SU-DHL-6 (cell line): ENCODE data around the gene GPRC5A.

Source experiments
- H2AFZ ChIP-seq: fragments of 200-600 bp; sonication (generic); 2 replicates; pipeline ENCODE4 v1.6.1; 2014; ENCODE audit warnings: low read depth, mild to moderate bottlenecking, moderate library complexity, mixed read lengths, antibody characterized with exemption, low read length; ENCODE audit not compliant: severe bottlenecking
- H3F3A ChIP-seq: fragments of 200-600 bp; shearing (Covaris generic); 2 replicates; pipeline ENCODE4 v1.6.0; 2016; ENCODE audit warnings: antibody characterized with exemption, mild to moderate bottlenecking; ENCODE audit not compliant: insufficient read depth
- H3K27ac ChIP-seq: fragments of 200-600 bp; sonication (generic); 2 replicates; pipeline ENCODE4 v1.5.1; 2016; ENCODE audit warnings: low read depth, mild to moderate bottlenecking, low read length, moderate library complexity, mixed read lengths
- H3K27me3 ChIP-seq: fragments of 200-600 bp; sonication (generic), shearing (Covaris generic); 2 replicates; pipeline ENCODE4 v1.6.0; 2014; ENCODE audit warnings: mild to moderate bottlenecking, low read length
- H3K36me3 ChIP-seq: fragments of 200-600 bp; sonication (generic); 2 replicates; pipeline ENCODE4 v1.6.1; 2014; ENCODE audit warnings: mild to moderate bottlenecking, low read length, mixed read lengths
- H3K4me2 ChIP-seq: fragments of 300-600, 200-600 bp; shearing (Covaris generic), sonication (generic); 2 replicates; pipeline ENCODE4 v1.6.0; 2014; ENCODE audit warnings: low read length, low read depth, mild to moderate bottlenecking; ENCODE audit not compliant: poor library complexity, severe bottlenecking
- H3K4me3 ChIP-seq: fragments of 200-600 bp; sonication (generic); 2 replicates; pipeline ENCODE4 v1.5.1; 2014; ENCODE audit warnings: antibody characterized with exemption, low read length, mild to moderate bottlenecking, mixed read lengths; ENCODE audit not compliant: insufficient read depth, poor library complexity, severe bottlenecking
- H3K79me2 ChIP-seq: fragments of 200-600 bp; sonication (generic); 2 replicates; pipeline ENCODE4 v1.6.1; 2014; ENCODE audit warnings: mild to moderate bottlenecking, low read length, moderate library complexity; ENCODE audit not compliant: insufficient read depth
- H3K9ac ChIP-seq: fragments of 200-600 bp; sonication (generic); 2 replicates; pipeline ENCODE4 v1.7.0; 2014; ENCODE audit warnings: mild to moderate bottlenecking, low read length
- H3K9me2 ChIP-seq: fragments of 200-600 bp; sonication (generic); replicated peaks from 2 replicates; pipeline ENCODE4 v1.6.1; 2014; ENCODE audit warnings: low read length; ENCODE audit not compliant: insufficient read depth
- H3K9me3 ChIP-seq: fragments of 200-600 bp; sonication (generic); 2 replicates; pipeline ENCODE4 v1.6.1; 2014; ENCODE audit warnings: low read length, mixed read lengths; ENCODE audit not compliant: insufficient read depth
- H4K20me1 ChIP-seq: fragments of 200-600 bp; sonication (generic); 2 replicates; pipeline ENCODE4 v1.6.1; 2014; ENCODE audit warnings: low read depth, mild to moderate bottlenecking, antibody characterized with exemption, low read length, moderate library complexity, mixed read lengths
- CTCF ChIP-seq: fragments of 200-600 bp; sonication (generic); IDR thresholded peaks from one replicate; pipeline ENCODE4 v1.5.1; 2017; ENCODE audit warnings: antibody characterized with exemption, mild to moderate bottlenecking, low read length, moderate library complexity; ENCODE audit not compliant: insufficient read depth, poor library complexity, severe bottlenecking
- EZH2phosphoT487 ChIP-seq: fragments of 200-600 bp; sonication (generic), shearing (Covaris generic); conservative IDR thresholded peaks from 2 replicates; pipeline ENCODE4 v1.6.1; 2018; ENCODE audit warnings: mild to moderate bottlenecking, antibody characterized with exemption, low read length, moderate library complexity, mixed read lengths

Gene GPRC5A

GRCh38 chr12:12930633-12931219 lies 39.4 kb downstream of the GPRC5A start:
- no peaks in the 10 kb centered on the region for H3K9me3 ChIP-seq
- H3F3A ChIP-seq, result no peaks in the 10 kb centered on the region
- no peaks in the 10 kb centered on the region for H3K27me3 ChIP-seq
- no peak overlapping the region for H3K27ac ChIP-seq
- H3K4me3 ChIP-seq, result no peak overlapping the region
- H3K9ac ChIP-seq, result no peak overlapping the region
- TF ChIP-seq CTCF (no peak), EZH2phosphoT487 (no peak)
- H3K36me3 ChIP-seq, result no peaks in the 10 kb centered on the region
- no peak overlapping the region for H2AFZ ChIP-seq
- H3K4me2 ChIP-seq, result no peak overlapping the region
- no peaks in the 10 kb centered on the region for H4K20me1 ChIP-seq
- H3K79me2 ChIP-seq, result no peaks in the 10 kb centered on the region
- H3K9me2 ChIP-seq, result no peaks in the 10 kb centered on the region

GRCh38 chr12:12933742-12934141 lies 42.4 kb downstream of the GPRC5A start:
- TF ChIP-seq EZH2phosphoT487, result no peak
- TF ChIP-seq CTCF, result no peak
- Histone ChIP-seq H3K27ac (no peak overlapping the region), H3F3A (no peaks in the 10 kb centered on the region), H3K9me2 (no peaks in the 10 kb centered on the region), H3K27me3 (no peaks in the 10 kb centered on the region), H3K9ac (no peak overlapping the region), H3K79me2 (no peaks in the 10 kb centered on the region), H3K4me2 (no peak overlapping the region), H2AFZ (no peak overlapping the region), H3K4me3 (no peak overlapping the region), H3K9me3 (no peaks in the 10 kb centered on the region), H3K36me3 (no peaks in the 10 kb centered on the region), H4K20me1 (no peaks in the 10 kb centered on the region)

GRCh38 chr12:12934556-12934955 lies 43.2 kb downstream of the GPRC5A start:
- H3K27me3 ChIP-seq, result no peaks in the 10 kb centered on the region
- H3K36me3 ChIP-seq, result no peaks in the 10 kb centered on the region
- no peak overlapping the region for H3K4me3 ChIP-seq
- no peaks in the 10 kb centered on the region for H4K20me1 ChIP-seq
- no peak overlapping the region for H3K9ac ChIP-seq
- H2AFZ ChIP-seq, result no peak overlapping the region
- H3K9me2 ChIP-seq, result no peaks in the 10 kb centered on the region
- H3K4me2 ChIP-seq, result no peak overlapping the region
- H3K9me3 ChIP-seq, result no peaks in the 10 kb centered on the region
- H3F3A ChIP-seq, result no peaks in the 10 kb centered on the region
- H3K79me2 ChIP-seq, result no peaks in the 10 kb centered on the region
- no peak overlapping the region for H3K27ac ChIP-seq
- TF ChIP-seq CTCF (no peak), EZH2phosphoT487 (no peak)

- no peak overlapping the region for H3K4me2 ChIP-seq
- no peaks in the 10 kb centered on the region for H3K9me3 ChIP-seq
- no peak overlapping the region for H3K4me3 ChIP-seq
- no peak overlapping the region for H3K27ac ChIP-seq
- no peak overlapping the region for H2AFZ ChIP-seq
- H3K36me3 ChIP-seq, result no peaks in the 10 kb centered on the region
- H3K79me2 ChIP-seq, result no peaks in the 10 kb centered on the region
- H3F3A ChIP-seq, result no peaks in the 10 kb centered on the region
- no peak for TF ChIP-seq CTCF
- no peaks in the 10 kb centered on the region for H4K20me1 ChIP-seq
- no peaks in the 10 kb centered on the region for H3K9me2 ChIP-seq
- no peaks in the 10 kb centered on the region for H3K27me3 ChIP-seq
- no peak overlapping the region for H3K9ac ChIP-seq
Measured at GRCh38 chr12:12936983-12937491, 45.7 kb downstream of the GPRC5A start.
